PC-3 (cell line): ENCODE data around the gene CDK15. TPM values are rescaled to one million over a fixed set of nuclear protein-coding genes. Genes with fewer than 3 reads are reported as not detected.

Experiments used
- ATAC-seq: fragments of 200-7000 bp; cut with Tn5 transposase; 2 replicates; pipeline ENCODE4 v1.9.1; 2020; ENCODE audit warnings: mild to moderate bottlenecking, moderate library complexity
- BruUV-seq: library from RNA; stranded (reverse); fragments of 400-500 nt; replicated peaks from 2 replicates; lab custom pipeline; 2021; lab: Mats Ljungman, UMichigan
- CTCF ChIA-PET: fragments of 300-600 bp; sonication (Branson Sonifier 250); formaldehyde crosslinking; loops from one replicate; lab custom pipeline; 2022; ENCODE audit warnings: antibody characterized with exemption; lab: Charles Lee
- POLR2A ChIA-PET: fragments of 300-600 bp; sonication (Branson Sonifier 250); formaldehyde crosslinking; loops from one replicate; lab custom pipeline; 2022; ENCODE audit warnings: antibody characterized with exemption; ENCODE audit not compliant: unreplicated experiment; lab: Charles Lee
- DNase-seq: peaks from one replicate; pipeline ENCODE4 v3.0.0-alpha.2; 2015
- H2AFZ ChIP-seq: fragments of 300-600 bp; sonication (generic); 2 replicates; pipeline ENCODE4 v1.6.0; 2016; ENCODE audit warnings: antibody characterized with exemption, low read length
- H3F3A ChIP-seq: fragments of 300-600 bp; sonication (generic); one replicate; pipeline ENCODE4 v1.6.0; 2017; ENCODE audit warnings: antibody characterized with exemption, low read length, control low read depth, mild to moderate bottlenecking; ENCODE audit not compliant: unreplicated experiment
- H3K27ac ChIP-seq: fragments of 300-600 bp; sonication (generic); 2 replicates; pipeline ENCODE4 v1.5.1; 2016; ENCODE audit warnings: mild to moderate bottlenecking, low read length
- H3K27me3 ChIP-seq: fragments of 300-600 bp; sonication (generic); 2 replicates; pipeline ENCODE4 v1.6.1; 2016; ENCODE audit warnings: low read length, mixed read lengths
- H3K36me3 ChIP-seq: fragments of 300-600 bp; sonication (generic); 2 replicates; pipeline ENCODE4 v1.6.1; 2016; ENCODE audit warnings: low read depth, mixed run types, low read length, mixed read lengths
- H3K4me1 ChIP-seq: fragments of 300-600 bp; sonication (generic); 2 replicates; pipeline ENCODE4 v1.5.1; 2016; ENCODE audit warnings: low read length; ENCODE audit not compliant: insufficient read depth
- H3K4me2 ChIP-seq: fragments of 300-600 bp; sonication (generic); 2 replicates; pipeline ENCODE4 v1.6.0; 2016; ENCODE audit warnings: low read length
- H3K4me3 ChIP-seq: fragments of 300-600 bp; sonication (generic); 2 replicates; pipeline ENCODE4 v1.5.1; 2016; ENCODE audit warnings: mild to moderate bottlenecking, low read length, mixed read lengths
- H3K79me2 ChIP-seq: fragments of 300-600 bp; sonication (generic); 2 replicates; pipeline ENCODE4 v1.6.1; 2017; ENCODE audit warnings: low read length, mixed read lengths
- H3K9ac ChIP-seq: fragments of 300-600 bp; sonication (generic); 2 replicates; pipeline ENCODE4 v1.6.0; 2016; ENCODE audit warnings: mild to moderate bottlenecking, low read length
- H3K9me2 ChIP-seq: fragments of 300-600 bp; sonication (generic); replicated peaks from 2 replicates; pipeline ENCODE4 v1.6.1; 2016; ENCODE audit warnings: mixed run types, low read length, mixed read lengths
- H3K9me3 ChIP-seq: fragments of 300-600 bp; sonication (generic); 2 replicates; pipeline ENCODE4 v1.6.1; 2016; ENCODE audit warnings: low read length, mixed read lengths
- H4K20me1 ChIP-seq: fragments of 300-600 bp; sonication (generic); 2 replicates; pipeline ENCODE4 v1.6.1; 2016; ENCODE audit warnings: low read length, mixed read lengths
- CTCF ChIP-seq: fragments of 300-600 bp; sonication (generic); conservative IDR thresholded peaks from 2 replicates; pipeline ENCODE4 v1.5.1; 2017; ENCODE audit warnings: antibody characterized with exemption, low read depth, mild to moderate bottlenecking, low read length
- EZH2 ChIP-seq: fragments of 300-600 bp; sonication (generic); IDR thresholded peaks from one replicate; pipeline ENCODE4 v1.6.1; 2017; ENCODE audit warnings: antibody characterized with exemption, mild to moderate bottlenecking, low read length; ENCODE audit not compliant: unreplicated experiment
- EZH2phosphoT487 ChIP-seq: fragments of 300-600 bp; sonication (generic); IDR thresholded peaks from 2 replicates; pipeline ENCODE4 v1.6.1; 2018; ENCODE audit warnings: mild to moderate bottlenecking, antibody characterized with exemption, low read length, borderline replicate concordance
- intact Hi-C: fragments of 100-400 bp; cut with micrococcal nuclease; formaldehyde crosslinking; loops from 2 replicates; pipeline ENCODE4 v1.9.0; 2023
- total RNA-seq: library from RNA; depleted of rRNA; stranded (reverse); fragments of >200 nt; gene quantifications from 2 replicates; pipeline ENCODE4 v1.2.3, GENCODE V29; 2014

Gene CDK15
- total RNA-seq, 1 experiment from 2014 or later = 2.4 TPM

GRCh38 chr2:201777043-201777442 lies 29.3 kb upstream of the CDK15 start:
- ChIA-PET POLR2A (interaction anchor here (0.7 kb wide), 1 partner anchor 132 kb away, joined by 4 read pairs; no protein-coding TSS in a partner anchor), CTCF (no interaction called here)
- no peak for TF ChIP-seq EZH2
- no peak for TF ChIP-seq CTCF
- Histone ChIP-seq H3K9me3 (no peaks in the 10 kb centered on the region), H3K79me2 (peaks cover 79% of the 10 kb centered on the region), H3K27me3 (no peaks in the 10 kb centered on the region), H3K4me3 (no peak overlapping the region), H3F3A (no peaks in the 10 kb centered on the region), H3K9ac (no peak overlapping the region), H3K4me2 (peak overlapping the region; percentile 90), H3K9me2 (no peaks in the 10 kb centered on the region), H2AFZ (no peak overlapping the region), H3K4me1 (peaks cover 72% of the 10 kb centered on the region), H4K20me1 (peaks cover 25% of the 10 kb centered on the region), H3K36me3 (no peaks in the 10 kb centered on the region), H3K27ac (no peak overlapping the region)
- intact Hi-C loops = no loop called here
- no peak for ATAC-seq
- no TSS peak for BruUV-seq
- DNase-seq = no peak

DNA sequence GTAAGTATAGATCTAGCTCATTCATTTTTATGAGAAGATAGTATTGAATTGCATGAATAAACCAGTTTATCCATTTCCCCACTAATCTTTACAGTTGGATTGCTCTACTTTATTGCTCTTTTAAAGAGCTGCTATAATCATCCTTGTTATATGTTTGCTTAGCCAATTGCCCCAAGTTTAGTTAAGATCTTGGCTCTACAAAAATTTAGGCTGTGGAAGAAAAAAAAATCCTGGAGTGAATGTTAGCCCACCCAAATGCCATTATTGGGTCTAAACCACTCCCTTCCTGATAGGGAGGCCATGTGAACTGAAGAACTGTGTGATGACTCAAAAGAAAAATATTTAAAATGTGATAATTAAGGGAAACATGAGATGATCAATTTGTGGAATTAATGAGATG lies 28.5 kb upstream of the CDK15 start:
- Histone ChIP-seq H3K9me3 (no peaks in the 10 kb centered on the region), H3K79me2 (peaks cover 73% of the 10 kb centered on the region), H3K36me3 (no peaks in the 10 kb centered on the region), H3K27ac (no peak overlapping the region), H4K20me1 (peaks cover 25% of the 10 kb centered on the region), H3K9ac (no peak overlapping the region), H3K4me1 (peaks cover 68% of the 10 kb centered on the region), H3F3A (no peaks in the 10 kb centered on the region), H3K4me2 (peak overlapping the region; percentile 90), H3K27me3 (no peaks in the 10 kb centered on the region), H2AFZ (no peak overlapping the region), H3K4me3 (peak overlapping the region; percentile 97), H3K9me2 (no peaks in the 10 kb centered on the region)
- TF ChIP-seq EZH2phosphoT487 (no peak), EZH2 (no peak), CTCF (no peak)
- ChIA-PET POLR2A (interaction anchor here (0.6 to 0.7 kb wide), 3 partner anchors 34 to 132 kb away, joined by 3 to 9 read pairs (median 4); no protein-coding TSS in a partner anchor), CTCF (no interaction called here)
- ATAC-seq (no peak), DNase-seq (no peak)
- BruUV-seq = no TSS peak
- intact Hi-C loops = no loop called here

- H3K27ac ChIP-seq = peak overlapping the region; percentile 59
- no peaks in the 10 kb centered on the region for H3K27me3 ChIP-seq
- CTCF ChIA-PET = no interaction called here
- no peaks in the 10 kb centered on the region for H3K9me3 ChIP-seq
- BruUV-seq = TSS peak; percentile 54
- peak overlapping the region; percentile 90 for H3K4me2 ChIP-seq
- H3K79me2 ChIP-seq = peaks cover 56% of the 10 kb centered on the region
- no peaks in the 10 kb centered on the region for H3F3A ChIP-seq
- H3K4me3 ChIP-seq = peak overlapping the region; percentile 97
- intact Hi-C loops = no loop called here
- no peaks in the 10 kb centered on the region for H3K36me3 ChIP-seq
- H3K9me2 ChIP-seq = no peaks in the 10 kb centered on the region
- H2AFZ ChIP-seq = peak overlapping the region; percentile 98
- POLR2A ChIA-PET = interaction anchor here (0.6 to 1.1 kb wide), 5 partner anchors 11 to 322 kb away, joined by 4 to 33 read pairs (median 5); no protein-coding TSS in a partner anchor
- peaks cover 52% of the 10 kb centered on the region for H3K4me1 ChIP-seq
- no peak for TF ChIP-seq EZH2phosphoT487
- TF ChIP-seq CTCF = no peak
- peak overlapping the region; percentile 84 for H3K9ac ChIP-seq
- ATAC-seq = peak; percentile 16
- peaks cover 21% of the 10 kb centered on the region; the same call in 1 of the 2 replicates for H4K20me1 ChIP-seq
- peak; percentile 14 for DNase-seq
Measured at GRCh38 chr2:201779901-201780673, 26.2 kb upstream of the CDK15 start.
